Endothelial cell of umbilical vein (primary cell): ENCODE measurements around the gene C19orf85.

ENCODE experiments used
- EZH2 ChIP-seq: IDR thresholded peaks from 2 replicates; pipeline ENCODE4 v1.6.1; 2012; ENCODE audit warnings: borderline replicate concordance, low read depth, mild to moderate bottlenecking, moderate library complexity, low read length, inconsistent platforms; ENCODE audit not compliant: severe bottlenecking
- FOS ChIP-seq: IDR thresholded peaks from 2 replicates; pipeline ENCODE4 v1.6.1; 2011; ENCODE audit warnings: mild to moderate bottlenecking, low read length, moderate library complexity, borderline replicate concordance; ENCODE audit not compliant: insufficient read depth
- GATA2 ChIP-seq: IDR thresholded peaks from 2 replicates; pipeline ENCODE4 v1.7.0; 2011; ENCODE audit warnings: low read depth, mild to moderate bottlenecking, moderate library complexity, mixed read lengths, low read length; ENCODE audit not compliant: insufficient read length, insufficient read depth
- JUN ChIP-seq: IDR thresholded peaks from 2 replicates; pipeline ENCODE4 v1.6.1; 2011; ENCODE audit warnings: borderline replicate concordance, low read depth; ENCODE audit not compliant: insufficient read length, insufficient read depth
- MYC ChIP-seq: IDR thresholded peaks from one replicate; pipeline ENCODE4 v1.6.1; 2011; ENCODE audit warnings: mild to moderate bottlenecking, low read depth, low read length
- POLR2A ChIP-seq: IDR thresholded peaks from 2 replicates; pipeline ENCODE4 v1.6.1; 2012; ENCODE audit warnings: low read depth, mild to moderate bottlenecking, control low read depth, low read length
- POLR2AphosphoS5 ChIP-seq: IDR thresholded peaks from 2 replicates; pipeline ENCODE4 v1.6.1; 2012; ENCODE audit warnings: low read depth, mild to moderate bottlenecking, control low read depth, low read length, moderate library complexity; ENCODE audit not compliant: insufficient read depth
- TF ChIP-seq, protein P1 (sequence below), 2 donors: IDR thresholded peaks; 1 replicate in 1 of 2; 2 replicates in 1 of 2; pipeline ENCODE4 v1.5.1; 2011; ENCODE audit warnings: low read length in 2 of 2, mild to moderate bottlenecking in 2 of 2, moderate library complexity in 2 of 2, control low read depth in 1 of 2, inconsistent platforms in 1 of 2, low read depth in 1 of 2; ENCODE audit not compliant: insufficient read depth in 1 of 2; ENCODE audit errors: extremely low read depth in 1 of 2
- TF ChIP-seq, protein P2 (sequence below): IDR thresholded peaks from 2 replicates; pipeline ENCODE4 v1.6.1; 2011; ENCODE audit not compliant: insufficient read depth, insufficient read length

DNA sequence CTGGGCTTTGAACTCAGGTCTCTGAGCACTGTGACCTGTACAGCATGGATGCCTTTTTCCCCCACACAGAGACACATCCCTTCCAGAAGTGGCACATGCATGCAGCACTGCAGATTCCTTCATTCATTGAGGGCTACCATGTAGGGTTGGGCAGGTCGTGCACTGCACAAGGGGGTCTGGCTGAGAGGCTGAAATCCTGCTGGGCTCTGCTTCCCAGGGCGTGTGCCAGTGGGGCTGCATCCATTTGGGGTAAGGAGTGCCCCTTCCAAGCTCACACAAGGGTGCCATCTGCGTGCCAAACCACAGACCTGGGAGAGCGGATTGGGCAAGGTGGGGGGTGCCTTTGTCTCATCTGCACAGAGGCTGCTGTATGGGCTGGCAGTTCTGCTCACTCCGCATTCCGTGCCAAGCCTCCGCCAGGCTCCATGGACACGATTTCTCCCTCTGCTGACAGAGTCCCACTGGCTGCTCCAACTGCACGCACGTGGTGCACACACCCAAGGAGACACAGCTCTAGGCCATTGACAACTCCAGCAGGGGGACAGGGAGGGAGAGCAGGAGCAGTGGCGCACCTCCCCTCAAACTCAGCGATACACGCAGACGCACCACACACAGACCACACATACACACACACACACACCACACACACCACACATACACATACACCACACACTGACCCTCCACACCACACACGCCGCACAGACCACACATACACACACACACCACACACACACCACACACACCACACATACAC lies 17.0 kb downstream of the C19orf85 start:
- TF ChIP-seq, protein P1, sequence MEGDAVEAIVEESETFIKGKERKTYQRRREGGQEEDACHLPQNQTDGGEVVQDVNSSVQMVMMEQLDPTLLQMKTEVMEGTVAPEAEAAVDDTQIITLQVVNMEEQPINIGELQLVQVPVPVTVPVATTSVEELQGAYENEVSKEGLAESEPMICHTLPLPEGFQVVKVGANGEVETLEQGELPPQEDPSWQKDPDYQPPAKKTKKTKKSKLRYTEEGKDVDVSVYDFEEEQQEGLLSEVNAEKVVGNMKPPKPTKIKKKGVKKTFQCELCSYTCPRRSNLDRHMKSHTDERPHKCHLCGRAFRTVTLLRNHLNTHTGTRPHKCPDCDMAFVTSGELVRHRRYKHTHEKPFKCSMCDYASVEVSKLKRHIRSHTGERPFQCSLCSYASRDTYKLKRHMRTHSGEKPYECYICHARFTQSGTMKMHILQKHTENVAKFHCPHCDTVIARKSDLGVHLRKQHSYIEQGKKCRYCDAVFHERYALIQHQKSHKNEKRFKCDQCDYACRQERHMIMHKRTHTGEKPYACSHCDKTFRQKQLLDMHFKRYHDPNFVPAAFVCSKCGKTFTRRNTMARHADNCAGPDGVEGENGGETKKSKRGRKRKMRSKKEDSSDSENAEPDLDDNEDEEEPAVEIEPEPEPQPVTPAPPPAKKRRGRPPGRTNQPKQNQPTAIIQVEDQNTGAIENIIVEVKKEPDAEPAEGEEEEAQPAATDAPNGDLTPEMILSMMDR (IDR thresholded peaks at IDR 0.05; ENCODE audit: extremely low read depth in 1 of 2, insufficient read depth in 1 of 2, low read depth in 1 of 2, low read length in 2 of 2): no peak
- TF ChIP-seq POLR2A (no peak), POLR2AphosphoS5 (no peak), JUN (no peak), FOS (no peak), MYC (no peak), EZH2 (no peak), GATA2 (no peak)
- TF ChIP-seq, protein P2, sequence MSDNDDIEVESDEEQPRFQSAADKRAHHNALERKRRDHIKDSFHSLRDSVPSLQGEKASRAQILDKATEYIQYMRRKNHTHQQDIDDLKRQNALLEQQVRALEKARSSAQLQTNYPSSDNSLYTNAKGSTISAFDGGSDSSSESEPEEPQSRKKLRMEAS: peak; percentile 12
